ENCODE results near the gene EFNA5.

EFNA5 gene

DNA sequence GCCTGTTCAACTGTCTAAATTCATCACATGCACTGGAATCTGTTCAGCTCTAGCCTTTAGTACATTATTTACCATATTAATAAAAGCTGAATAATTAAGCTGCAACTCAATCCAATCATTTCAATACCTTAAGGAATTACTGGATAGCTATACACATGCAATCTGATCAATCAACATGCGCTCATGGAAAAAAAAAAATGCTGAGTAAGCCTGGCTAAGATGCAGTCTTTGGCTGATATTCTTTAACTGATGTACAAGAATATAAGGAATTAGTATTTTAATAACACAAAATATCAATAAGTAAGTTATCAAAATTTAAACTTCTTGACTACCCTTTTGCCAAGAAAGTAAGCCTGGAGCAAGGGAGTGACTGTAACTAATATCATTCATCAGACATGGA is 15.9 kb downstream of the EFNA5 start (continued):
- TF ChIP-seq ZNF10 (tag by site-specific recombination; IDR thresholded peaks at IDR 0.05) (no peak), ZNF155 (tag by site-specific recombination; IDR thresholded peaks at IDR 0.05) (no peak), ZNF670 (tag by site-specific recombination; IDR thresholded peaks at IDR 0.05; ENCODE audit: low read depth) (no peak), ZNF747 (tag by site-specific recombination; IDR thresholded peaks at IDR 0.05) (no peak), ZNF530 (tag by site-specific recombination; IDR thresholded peaks at IDR 0.05; ENCODE audit: low read depth) (no peak), ZNF629 (tag by site-specific recombination; IDR thresholded peaks at IDR 0.05) (no peak), ZNF571 (tag by site-specific recombination; IDR thresholded peaks at IDR 0.05) (no peak), ZNF560 (tag by site-specific recombination; IDR thresholded peaks at IDR 0.05; ENCODE audit: borderline replicate concordance) (no peak)
- TF ChIP-seq, protein P1, sequence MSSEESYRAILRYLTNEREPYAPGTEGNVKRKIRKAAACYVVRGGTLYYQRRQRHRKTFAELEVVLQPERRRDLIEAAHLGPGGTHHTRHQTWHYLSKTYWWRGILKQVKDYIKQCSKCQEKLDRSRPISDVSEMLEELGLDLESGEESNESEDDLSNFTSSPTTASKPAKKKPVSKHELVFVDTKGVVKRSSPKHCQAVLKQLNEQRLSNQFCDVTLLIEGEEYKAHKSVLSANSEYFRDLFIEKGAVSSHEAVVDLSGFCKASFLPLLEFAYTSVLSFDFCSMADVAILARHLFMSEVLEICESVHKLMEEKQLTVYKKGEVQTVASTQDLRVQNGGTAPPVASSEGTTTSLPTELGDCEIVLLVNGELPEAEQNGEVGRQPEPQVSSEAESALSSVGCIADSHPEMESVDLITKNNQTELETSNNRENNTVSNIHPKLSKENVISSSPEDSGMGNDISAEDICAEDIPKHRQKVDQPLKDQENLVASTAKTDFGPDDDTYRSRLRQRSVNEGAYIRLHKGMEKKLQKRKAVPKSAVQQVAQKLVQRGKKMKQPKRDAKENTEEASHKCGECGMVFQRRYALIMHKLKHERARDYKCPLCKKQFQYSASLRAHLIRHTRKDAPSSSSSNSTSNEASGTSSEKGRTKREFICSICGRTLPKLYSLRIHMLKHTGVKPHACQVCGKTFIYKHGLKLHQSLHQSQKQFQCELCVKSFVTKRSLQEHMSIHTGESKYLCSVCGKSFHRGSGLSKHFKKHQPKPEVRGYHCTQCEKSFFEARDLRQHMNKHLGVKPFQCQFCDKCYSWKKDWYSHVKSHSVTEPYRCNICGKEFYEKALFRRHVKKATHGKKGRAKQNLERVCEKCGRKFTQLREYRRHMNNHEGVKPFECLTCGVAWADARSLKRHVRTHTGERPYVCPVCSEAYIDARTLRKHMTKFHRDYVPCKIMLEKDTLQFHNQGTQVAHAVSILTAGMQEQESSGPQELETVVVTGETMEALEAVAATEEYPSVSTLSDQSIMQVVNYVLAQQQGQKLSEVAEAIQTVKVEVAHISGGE (tag by site-specific recombination; conservative IDR thresholded peaks at IDR 0.05; ENCODE audit: low read depth) = no peak

DNA sequence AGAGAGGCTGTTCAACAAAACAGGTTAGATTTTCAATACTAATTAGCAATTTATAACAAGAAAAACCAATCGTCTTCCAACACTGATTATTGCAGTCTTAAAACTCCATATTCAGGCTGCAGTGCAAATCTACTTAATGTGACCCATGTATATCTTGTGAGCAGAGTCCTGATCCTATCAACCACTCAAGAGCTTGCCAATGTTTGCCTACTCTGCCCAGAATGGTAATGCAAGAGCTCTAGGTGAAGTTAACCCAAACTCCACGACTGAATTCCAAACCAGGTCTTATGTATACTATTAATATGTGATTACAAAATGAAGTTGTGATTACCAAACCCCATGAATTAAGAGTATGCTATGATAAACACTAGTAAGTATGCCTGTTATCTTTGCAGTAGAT is 17.1 kb downstream of the EFNA5 start:
- Histone ChIP-seq H3K9me3 (ENCODE audit: control insufficient read depth, insufficient read depth, low read depth, low read length) (no peaks in the 10 kb centered on the region), H3K36me3 (ENCODE audit: control insufficient read depth in 2 of 2, insufficient read depth in 1 of 2, low read length in 2 of 2) (no peaks in the 10 kb centered on the region), H3K4me3 (ENCODE audit: low read depth, low read length) (no peak overlapping the region), H3K27ac (ENCODE audit: extremely low read depth, low read depth, low read length) (peak overlapping the region; percentile 25; the same call in 1 of the 2 replicates), H3K4me1 (ENCODE audit: control insufficient read depth, insufficient read depth, low read length) (peaks cover 48% of the 10 kb centered on the region)
- ChIA-PET CTCF (interaction anchor here (0.5 kb wide), 1 partner anchor 11 kb away, joined by 3 read pairs; no protein-coding TSS in a partner anchor), POLR2A (no interaction called here)
- TF ChIP-seq, protein P2, sequence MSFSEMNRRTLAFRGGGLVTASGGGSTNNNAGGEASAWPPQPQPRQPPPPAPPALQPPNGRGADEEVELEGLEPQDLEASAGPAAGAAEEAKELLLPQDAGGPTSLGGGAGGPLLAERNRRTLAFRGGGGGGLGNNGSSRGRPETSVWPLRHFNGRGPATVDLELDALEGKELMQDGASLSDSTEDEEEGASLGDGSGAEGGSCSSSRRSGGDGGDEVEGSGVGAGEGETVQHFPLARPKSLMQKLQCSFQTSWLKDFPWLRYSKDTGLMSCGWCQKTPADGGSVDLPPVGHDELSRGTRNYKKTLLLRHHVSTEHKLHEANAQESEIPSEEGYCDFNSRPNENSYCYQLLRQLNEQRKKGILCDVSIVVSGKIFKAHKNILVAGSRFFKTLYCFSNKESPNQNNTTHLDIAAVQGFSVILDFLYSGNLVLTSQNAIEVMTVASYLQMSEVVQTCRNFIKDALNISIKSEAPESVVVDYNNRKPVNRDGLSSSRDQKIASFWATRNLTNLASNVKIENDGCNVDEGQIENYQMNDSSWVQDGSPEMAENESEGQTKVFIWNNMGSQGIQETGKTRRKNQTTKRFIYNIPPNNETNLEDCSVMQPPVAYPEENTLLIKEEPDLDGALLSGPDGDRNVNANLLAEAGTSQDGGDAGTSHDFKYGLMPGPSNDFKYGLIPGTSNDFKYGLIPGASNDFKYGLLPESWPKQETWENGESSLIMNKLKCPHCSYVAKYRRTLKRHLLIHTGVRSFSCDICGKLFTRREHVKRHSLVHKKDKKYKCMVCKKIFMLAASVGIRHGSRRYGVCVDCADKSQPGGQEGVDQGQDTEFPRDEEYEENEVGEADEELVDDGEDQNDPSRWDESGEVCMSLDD (tag by site-specific recombination; IDR thresholded peaks at IDR 0.05) = no peak
- TF ChIP-seq ZNF112 (tag by site-specific recombination; IDR thresholded peaks at IDR 0.05) (no peak), GLI4 (tag by site-specific recombination; IDR thresholded peaks at IDR 0.05) (no peak), ZNF654 (tag by site-specific recombination; IDR thresholded peaks at IDR 0.05; ENCODE audit: low read depth) (no peak), ZNF211 (tag by site-specific recombination; IDR thresholded peaks at IDR 0.05; ENCODE audit: low read depth) (no peak), ZNF548 (tag by site-specific recombination; IDR thresholded peaks at IDR 0.05) (no peak), OSR2 (tag by site-specific recombination; IDR thresholded peaks at IDR 0.05) (no peak), ZNF132 (tag by site-specific recombination; IDR thresholded peaks at IDR 0.05; ENCODE audit: borderline replicate concordance) (no peak), EGR2 (tag by site-specific recombination; IDR thresholded peaks at IDR 0.05; ENCODE audit: low read depth) (no peak), ZFP69B (tag by site-specific recombination; IDR thresholded peaks at IDR 0.05) (no peak)
- TF ChIP-seq, protein P3, sequence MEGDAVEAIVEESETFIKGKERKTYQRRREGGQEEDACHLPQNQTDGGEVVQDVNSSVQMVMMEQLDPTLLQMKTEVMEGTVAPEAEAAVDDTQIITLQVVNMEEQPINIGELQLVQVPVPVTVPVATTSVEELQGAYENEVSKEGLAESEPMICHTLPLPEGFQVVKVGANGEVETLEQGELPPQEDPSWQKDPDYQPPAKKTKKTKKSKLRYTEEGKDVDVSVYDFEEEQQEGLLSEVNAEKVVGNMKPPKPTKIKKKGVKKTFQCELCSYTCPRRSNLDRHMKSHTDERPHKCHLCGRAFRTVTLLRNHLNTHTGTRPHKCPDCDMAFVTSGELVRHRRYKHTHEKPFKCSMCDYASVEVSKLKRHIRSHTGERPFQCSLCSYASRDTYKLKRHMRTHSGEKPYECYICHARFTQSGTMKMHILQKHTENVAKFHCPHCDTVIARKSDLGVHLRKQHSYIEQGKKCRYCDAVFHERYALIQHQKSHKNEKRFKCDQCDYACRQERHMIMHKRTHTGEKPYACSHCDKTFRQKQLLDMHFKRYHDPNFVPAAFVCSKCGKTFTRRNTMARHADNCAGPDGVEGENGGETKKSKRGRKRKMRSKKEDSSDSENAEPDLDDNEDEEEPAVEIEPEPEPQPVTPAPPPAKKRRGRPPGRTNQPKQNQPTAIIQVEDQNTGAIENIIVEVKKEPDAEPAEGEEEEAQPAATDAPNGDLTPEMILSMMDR (tag by site-specific recombination; IDR thresholded peaks at IDR 0.05) = no peak
- TF ChIP-seq, protein P4, sequence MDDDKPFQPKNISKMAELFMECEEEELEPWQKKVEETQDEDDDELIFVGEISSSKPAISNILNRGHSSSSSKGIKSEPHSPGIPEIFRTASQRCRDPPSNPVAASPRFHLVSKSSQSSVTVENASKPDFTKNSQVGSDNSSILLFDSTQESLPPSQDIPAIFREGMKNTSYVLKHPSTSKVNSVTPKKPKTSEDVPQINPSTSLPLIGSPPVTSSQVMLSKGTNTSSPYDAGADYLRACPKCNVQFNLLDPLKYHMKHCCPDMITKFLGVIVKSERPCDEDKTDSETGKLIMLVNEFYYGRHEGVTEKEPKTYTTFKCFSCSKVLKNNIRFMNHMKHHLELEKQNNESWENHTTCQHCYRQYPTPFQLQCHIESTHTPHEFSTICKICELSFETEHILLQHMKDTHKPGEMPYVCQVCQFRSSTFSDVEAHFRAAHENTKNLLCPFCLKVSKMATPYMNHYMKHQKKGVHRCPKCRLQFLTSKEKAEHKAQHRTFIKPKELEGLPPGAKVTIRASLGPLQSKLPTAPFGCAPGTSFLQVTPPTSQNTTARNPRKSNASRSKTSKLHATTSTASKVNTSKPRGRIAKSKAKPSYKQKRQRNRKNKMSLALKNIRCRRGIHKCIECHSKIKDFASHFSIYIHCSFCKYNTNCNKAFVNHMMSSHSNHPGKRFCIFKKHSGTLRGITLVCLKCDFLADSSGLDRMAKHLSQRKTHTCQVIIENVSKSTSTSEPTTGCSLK (tag by site-specific recombination; IDR thresholded peaks at IDR 0.05) = no peak

All from HEK293 (cell line).